Activated CD8-positive, alpha-beta memory T cell treated with anti-CD3 and anti-CD28 coated beads for 24 hours (primary cell): ENCODE measurements around the gene SPHKAP.
"Not testable (repeated sequence)": the region's sequence is repeated elsewhere in the genome, so short reads cannot be mapped to it uniquely, and the experiment has no call there.

Source experiments
- DNase-seq: peaks from one replicate; pipeline ENCODE4 v3.0.0-alpha.2; 2020

SPHKAP gene, protein sequence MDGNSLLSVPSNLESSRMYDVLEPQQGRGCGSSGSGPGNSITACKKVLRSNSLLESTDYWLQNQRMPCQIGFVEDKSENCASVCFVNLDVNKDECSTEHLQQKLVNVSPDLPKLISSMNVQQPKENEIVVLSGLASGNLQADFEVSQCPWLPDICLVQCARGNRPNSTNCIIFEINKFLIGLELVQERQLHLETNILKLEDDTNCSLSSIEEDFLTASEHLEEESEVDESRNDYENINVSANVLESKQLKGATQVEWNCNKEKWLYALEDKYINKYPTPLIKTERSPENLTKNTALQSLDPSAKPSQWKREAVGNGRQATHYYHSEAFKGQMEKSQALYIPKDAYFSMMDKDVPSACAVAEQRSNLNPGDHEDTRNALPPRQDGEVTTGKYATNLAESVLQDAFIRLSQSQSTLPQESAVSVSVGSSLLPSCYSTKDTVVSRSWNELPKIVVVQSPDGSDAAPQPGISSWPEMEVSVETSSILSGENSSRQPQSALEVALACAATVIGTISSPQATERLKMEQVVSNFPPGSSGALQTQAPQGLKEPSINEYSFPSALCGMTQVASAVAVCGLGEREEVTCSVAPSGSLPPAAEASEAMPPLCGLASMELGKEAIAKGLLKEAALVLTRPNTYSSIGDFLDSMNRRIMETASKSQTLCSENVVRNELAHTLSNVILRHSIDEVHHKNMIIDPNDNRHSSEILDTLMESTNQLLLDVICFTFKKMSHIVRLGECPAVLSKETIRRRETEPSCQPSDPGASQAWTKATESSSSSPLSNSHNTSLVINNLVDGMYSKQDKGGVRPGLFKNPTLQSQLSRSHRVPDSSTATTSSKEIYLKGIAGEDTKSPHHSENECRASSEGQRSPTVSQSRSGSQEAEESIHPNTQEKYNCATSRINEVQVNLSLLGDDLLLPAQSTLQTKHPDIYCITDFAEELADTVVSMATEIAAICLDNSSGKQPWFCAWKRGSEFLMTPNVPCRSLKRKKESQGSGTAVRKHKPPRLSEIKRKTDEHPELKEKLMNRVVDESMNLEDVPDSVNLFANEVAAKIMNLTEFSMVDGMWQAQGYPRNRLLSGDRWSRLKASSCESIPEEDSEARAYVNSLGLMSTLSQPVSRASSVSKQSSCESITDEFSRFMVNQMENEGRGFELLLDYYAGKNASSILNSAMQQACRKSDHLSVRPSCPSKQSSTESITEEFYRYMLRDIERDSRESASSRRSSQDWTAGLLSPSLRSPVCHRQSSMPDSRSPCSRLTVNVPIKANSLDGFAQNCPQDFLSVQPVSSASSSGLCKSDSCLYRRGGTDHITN (N-terminal part only)

DNA sequence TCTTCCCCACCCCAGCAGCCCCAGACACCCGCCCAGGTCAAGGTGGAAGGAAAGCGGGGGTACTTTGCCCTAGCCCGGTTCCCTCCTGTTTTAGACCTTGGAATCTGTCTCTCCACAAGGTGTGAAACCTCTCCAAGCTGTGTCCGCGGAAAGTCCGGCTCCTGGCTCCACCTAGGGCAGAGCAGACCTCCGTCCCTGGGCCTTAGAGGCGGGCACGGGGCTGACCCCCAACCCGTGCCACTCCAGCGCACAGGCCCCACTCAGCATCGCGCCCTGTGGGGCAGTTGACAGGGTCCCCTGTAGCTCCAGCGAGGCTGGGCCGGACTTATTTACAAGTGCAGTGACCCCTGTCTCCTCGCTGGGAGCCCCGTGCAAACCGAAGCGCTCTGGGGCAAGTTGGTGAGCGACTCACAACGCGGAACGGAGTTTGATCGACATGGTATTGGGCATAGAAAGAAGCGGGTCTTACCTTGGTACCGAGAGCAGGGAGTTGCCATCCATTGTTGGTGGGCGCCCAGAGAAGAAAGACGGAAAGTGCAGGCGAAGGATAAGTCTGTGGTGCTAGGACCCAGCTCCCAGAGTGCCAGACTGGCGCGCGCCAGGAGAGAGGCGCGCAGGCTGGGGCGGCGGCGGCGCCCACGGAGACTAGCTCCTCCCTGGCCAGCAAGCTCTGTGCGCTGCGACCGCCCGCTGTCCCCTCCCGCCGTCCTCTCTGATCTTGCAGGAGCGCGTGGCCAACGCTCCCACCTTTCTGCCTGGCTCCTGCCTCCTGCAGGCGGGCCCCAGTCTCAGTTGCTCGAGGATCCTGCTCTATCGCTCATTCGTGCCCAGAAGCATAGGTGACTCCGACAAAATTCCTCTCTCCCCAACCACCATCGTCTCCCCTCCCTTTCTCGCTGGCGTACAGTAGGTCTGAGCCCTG is at the start of gene SPHKAP:
Gene SPHKAP (minus strand): TSS at position 590 of the 922 bp plus-strand sequence. CDS start 89 bp downstream, at position 501.
- no peak for DNase-seq

DNA sequence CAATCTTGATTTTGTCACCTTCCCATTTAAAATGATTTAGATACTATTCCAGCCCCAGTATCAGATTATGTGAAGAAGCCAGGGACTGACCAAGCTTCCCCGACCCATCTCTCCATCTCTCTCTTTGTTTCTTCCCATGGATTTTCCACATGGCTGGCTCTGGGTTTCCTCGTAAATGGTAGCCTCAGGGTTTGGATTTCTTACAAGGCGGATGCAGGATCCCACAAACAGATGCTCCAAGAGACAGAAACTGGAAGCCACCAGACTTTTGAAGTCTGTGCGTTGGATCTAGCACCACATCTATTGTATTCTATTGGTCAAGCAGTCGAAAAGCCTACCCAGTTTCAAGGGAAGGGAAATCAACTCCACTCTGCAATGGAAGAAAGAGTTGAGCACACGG is 46.0 kb upstream of the SPHKAP start:
- no peak for DNase-seq

DNA sequence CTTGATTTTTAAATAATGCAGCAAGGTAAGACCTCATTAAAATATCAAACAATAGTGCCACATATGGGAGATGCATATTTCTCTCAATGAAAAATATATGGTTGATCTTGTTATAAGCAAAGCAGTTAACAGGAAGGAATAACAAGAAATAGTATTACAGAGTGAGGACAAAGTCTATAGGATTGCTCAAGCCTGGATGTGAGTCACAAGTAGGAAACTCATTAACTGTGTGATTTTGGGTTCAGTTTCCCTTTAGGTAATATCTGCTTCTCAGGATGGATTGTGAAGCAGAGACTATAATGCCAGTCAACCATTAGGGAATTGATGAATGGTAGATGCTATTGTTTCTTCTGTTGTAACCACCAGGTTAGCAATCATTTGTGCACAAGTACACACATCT is 42.9 kb upstream of the SPHKAP start:
- no peak for DNase-seq

DNA sequence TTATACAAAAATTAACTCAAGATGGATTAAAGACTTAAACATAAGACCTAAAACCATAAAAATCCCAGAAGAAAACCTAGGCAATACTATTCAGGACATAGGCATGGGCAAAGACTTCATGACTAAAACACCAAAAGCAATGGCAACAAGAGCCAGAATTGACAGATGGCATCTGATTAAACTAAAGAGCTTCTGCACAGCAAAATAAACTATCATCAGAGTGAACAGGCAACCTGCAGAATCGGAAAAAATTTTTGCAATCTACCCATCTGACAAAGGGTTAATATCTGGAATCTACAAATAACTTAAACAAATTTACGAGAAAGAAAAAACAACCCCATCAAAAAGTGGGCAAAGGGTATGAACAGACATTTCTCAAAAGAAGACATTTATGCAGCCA is 37.1 kb upstream of the SPHKAP start:
- not testable (repeated sequence) for DNase-seq

DNA sequence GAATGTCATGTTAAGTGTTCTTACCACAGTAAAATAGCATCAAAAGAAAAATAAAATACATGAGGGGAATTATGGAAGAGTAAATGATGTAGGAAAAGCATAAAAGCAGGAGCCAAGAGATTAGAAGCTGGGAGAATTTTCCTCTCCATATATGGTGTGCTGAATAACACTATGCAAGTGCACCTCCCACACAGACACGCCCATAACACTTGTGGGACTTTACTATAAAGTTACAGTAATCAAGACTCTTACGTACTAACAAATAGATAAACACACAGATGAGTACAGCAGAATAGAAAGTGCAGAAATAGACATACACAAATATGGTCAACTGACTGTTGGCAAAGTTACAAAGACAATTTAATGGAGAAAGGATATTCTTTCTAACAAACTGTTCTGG is 16.0 kb upstream of the SPHKAP start:
- DNase-seq, result no peak

DNA sequence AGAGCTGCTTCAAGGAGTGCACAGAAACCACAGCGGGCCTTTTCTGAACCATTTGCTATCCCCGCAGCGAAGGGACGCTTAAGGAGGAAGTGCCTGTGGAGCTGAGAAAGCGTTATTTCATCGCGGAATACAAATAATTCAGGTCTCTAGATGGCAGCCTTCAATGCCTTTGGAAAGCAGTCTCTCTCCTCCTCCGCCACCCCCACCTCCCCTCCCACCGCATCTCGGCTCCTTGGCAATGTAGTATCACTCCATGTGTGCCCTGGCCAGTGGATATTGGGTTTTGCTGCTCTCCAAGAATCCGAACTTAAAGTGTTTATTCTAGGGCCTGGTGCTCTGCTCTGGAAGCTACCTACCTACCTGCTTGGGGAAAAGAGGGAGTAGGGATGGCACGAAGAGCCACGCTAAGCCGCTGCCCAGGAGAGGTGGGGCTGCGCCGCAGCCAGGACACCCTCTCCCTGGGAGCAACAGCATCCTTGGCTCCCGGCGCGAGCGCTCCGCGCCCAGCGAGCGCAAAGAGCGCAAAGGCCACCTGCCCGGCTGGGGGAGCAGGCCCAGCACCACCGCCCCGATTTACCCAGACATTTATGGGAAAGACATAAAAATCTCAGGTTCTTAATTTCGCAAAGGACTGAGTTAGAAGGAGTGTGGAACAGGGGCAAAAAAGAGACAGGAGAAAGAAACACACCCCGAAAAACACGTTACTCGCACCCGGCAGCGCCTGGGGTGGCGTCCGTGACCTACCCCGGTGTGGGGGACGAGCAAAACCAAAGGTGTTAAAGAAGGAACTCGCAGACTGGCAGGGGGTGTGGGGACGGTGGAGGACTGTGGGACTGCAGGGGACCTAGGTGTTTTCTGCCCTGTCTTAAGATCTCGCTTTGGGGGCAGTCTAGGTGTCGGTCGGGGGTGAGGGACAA is 1.0 kb downstream of the SPHKAP start:
- no peak for DNase-seq

DNA sequence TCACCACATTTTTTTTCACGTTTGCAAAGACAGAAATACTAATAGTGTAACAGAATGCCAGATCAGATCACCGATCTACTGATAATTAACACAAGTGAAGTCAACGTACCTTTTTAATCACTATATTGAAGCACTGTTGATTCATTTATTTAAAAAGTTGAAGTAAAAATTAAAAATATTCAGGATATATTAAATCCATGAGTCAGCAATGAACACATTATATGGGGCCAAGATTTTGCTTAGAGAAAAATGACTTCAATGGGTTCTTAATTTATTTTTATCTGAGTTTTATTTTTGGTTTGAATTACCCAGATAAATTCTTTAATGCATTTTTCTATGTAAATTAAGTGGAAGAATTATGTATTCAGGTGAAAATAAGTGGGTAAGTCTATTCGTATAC is 14.2 kb downstream of the SPHKAP start:
- DNase-seq, result no peak

DNA sequence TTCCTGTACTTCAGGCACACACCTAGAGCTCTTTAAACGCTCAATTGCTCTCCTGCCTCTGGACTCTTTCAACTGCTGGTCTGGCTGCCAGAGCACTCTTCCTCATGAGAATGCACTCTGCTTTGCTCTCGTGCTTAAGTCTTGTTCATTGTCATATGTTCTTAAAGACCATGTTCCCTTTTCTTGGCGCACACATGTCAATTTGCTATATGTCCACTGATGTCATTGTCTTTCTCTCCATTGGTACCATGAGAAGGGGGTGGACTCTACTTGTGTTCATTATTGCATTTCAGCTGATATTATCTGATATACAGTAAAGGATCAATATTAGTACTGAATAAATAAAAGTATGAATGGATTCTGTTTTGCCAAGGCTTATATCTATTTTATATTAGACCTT is 16.8 kb downstream of the SPHKAP start:
- no peak for DNase-seq

DNA sequence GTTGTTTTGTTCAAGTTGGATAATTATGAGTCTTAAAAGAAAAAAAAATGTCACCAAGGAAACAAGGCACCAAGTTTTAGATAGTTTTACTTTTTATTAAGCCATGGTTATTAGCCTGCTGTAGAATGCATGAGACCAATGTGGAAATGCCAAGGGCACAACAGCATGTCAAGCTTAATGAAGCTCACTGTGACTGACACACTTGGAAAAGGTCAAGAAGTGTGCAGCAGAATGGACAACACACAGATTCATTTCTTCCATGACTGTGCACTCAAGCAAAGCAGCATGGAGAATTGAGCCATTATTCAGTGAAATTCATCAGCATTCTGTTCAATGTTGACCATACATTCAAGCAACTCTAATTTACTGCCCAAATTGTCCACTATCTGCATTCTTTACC is 23.6 kb downstream of the SPHKAP start:
- DNase-seq, result no peak

DNA sequence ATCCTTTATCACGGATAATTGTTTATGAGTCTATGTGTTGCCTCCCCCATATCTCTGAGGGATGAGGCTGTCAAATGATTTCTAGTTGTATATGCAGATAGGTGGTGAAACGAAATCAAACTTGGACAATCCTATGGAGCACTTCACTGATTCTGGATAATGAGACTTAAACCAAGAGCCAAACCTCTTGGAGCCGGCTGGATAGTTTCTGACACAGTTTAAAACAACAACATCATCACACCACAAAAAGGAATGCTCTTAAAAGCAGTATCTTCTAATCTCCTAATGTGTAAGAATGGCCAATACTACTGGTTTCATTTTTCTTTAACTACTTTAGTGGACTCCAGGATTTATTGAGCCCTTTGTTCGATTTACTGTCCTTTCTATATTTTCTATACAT is 36.5 kb downstream of the SPHKAP start:
- DNase-seq, result no peak

DNA sequence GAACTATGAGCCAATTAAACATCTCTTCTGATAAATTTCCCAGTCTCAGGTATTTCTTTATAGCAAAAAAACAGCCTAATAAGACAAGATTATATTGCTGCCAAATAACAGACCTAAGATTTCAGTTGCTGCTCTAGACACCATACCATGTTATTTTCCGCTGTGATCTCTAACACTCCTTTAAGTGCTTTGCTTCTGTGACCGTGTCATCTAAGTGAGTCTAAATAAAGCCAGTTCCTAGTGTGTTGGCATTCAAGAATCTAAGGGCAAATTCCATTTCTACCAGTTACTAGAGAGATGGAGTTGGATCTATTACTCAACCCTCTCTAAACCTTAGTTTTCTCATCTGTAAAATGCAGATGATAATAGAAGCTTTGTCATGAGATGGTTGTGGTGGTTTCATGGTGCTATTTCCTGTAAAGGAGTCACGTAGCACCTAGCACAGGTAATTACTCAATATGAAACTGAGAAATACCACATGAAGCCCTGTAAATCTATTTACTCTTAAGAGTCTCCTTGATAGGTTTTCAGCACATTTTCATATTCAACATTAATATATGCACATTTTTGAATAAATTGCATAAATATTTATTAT is 40.5 kb downstream of the SPHKAP start:
- no peak for DNase-seq

DNA sequence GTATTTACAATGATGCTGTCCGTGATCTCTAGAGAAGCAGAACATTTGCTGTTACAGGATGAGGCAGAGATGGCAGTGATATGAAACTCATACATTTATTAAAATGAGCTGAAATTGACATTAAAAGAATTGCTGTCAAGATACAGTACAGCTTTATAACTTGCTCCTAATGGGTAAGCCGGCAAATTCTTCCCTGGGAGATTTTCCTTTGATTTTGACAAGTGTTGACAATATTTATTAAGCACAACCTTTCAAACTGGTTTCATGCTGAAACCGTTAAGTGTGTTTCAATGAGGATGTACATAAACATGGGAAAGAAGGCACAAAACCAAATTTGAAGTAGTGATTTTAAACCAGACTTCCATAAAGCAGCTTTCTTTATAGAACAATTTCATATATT is 45.5 kb downstream of the SPHKAP start:
- no peak for DNase-seq

DNA sequence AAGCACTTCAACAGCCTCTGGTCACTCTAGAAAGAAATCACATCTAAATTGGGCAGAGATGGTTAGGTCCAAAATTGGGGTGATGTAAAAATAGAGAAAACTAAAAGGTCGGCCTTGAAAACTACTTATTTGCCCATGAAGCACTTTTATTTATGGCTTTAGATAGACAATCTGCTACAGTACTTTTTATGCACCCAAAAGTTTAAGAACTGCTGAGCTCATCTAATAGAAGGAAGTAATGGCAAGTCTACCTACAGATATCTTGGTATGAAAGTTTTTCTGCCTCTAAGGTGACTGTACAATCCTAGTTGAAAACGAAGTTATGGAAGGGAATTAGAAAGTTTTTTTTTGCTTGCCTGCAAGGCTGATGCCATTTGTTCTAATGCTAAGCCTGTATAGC is 46.2 kb downstream of the SPHKAP start:
- no peak for DNase-seq

DNA sequence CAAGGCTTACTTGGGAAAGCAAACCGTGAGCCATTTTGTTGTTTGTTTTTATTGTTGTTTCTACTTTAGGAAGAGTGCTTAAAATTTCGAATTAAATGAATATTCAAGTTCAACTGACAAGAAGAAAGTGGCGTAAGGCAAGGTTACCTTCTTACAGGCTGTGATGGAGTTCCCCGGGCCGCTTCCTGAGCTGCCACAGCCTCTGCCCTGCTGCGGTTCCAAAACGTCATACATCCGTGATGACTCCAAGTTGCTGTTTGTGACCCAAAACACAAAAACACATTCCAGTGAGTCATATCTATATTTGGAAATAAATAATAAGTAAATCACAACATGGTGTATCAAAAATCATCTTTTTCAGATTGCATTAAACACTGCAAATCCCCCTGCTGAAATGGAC is 49.7 kb downstream of the SPHKAP start:
- DNase-seq, result no peak

DNA sequence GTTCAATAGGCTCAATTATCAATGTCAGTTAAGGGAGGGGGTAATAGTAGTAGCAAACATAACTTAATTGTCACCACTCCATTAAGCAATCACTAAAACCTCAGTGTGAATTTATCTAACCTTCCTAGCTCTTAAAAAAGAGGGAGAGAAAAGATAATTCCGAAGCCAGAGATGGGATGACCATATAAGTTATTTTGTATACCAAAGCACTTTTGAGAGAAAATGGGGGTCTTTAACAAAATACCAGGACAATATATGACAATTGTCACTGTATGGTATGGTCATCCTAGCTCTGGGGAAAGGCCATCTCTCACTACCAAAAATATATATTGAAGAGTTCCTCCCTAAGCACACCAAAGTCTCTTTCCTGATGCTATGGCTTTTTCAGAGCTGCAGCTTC is 55.1 kb downstream of the SPHKAP start:
- DNase-seq, result no peak

DNA sequence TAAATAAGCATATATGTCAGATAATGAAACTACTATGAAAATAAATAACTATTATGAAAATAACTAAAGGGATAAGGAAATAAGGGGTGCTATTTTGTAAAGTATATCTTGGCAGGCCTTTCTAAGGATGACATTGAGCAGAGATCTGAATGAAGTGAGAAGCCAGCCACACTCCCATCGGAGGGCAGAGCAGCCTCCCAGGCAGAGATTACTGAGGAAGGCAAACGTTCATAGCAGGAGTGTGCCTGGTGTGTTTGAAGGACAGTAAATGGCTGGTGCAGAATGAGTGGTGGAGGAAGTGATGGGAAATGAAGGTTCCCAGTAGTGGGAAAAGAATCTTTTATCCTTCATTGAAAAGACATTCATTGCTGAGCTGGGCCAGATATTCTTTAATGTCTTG is 62.5 kb downstream of the SPHKAP start:
- no peak for DNase-seq

DNA sequence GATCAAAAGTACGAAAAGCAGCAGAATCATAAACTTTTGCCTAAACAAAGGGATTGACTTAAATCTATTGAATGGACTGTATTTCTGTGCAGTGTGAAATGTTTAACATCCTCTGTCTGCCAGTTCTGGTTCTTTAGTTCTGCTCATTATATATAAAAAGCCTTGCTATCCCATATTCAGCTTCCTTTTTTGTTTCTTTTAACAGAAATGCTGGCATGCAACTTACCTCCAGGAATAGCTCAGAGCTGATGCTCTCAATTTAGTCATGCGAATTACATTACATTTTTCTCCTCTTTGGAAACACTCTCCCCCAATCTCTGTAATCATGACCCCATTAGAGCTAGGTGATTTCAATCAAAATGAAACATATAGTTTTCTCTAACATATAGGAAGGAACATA is 73.6 kb downstream of the SPHKAP start:
- DNase-seq, result no peak

DNA sequence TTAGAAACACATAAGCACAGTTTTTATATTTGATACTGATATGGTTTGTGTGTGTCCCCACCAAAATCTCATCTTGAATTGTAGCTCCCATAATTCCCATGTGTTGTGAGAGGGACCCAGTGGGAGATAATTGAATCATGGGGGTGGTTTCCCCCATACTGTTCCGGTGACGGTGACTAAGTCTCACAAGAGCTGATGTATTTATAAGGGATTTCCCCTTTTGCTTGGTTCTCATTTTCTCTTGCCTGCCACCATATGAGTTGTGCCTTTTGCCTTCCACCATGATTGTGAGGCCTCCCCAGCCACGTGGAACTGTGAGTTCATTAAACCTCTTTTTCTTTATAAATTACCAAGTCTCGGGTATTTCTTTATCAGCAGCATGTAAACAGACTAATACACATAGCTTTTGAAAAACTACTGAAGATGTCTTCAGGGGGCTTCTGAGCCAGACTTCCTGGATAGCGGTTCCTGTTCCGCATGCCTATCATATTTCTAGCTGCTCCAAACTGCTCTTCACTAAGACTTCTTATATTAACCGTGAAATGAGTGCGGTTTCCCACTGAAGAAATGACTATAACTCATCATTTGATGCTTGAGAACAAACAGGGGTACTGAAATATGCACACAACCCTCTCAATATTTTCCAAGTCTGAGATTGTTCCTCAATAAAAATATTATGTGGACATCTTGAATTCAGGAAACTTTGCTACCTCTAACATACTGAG is 75.8 kb downstream of the SPHKAP start:
- DNase-seq, result no peak

DNA sequence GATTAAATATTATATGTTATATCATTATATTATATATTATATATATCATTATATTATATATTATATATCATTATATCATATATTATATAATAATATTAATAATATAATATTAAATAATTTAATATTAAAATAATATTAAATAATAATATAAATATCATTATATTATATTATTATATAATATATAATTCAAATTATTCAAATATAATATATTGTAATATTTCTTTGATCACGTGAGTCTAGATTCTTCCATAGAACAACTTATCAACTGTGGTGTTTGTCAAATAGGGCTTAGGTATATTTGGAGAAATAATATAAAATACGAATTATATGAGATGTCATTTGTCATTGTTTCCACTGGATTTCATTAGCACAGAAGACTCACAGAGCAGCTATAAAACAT is 77.3 kb downstream of the SPHKAP start:
- DNase-seq, result no peak

DNA sequence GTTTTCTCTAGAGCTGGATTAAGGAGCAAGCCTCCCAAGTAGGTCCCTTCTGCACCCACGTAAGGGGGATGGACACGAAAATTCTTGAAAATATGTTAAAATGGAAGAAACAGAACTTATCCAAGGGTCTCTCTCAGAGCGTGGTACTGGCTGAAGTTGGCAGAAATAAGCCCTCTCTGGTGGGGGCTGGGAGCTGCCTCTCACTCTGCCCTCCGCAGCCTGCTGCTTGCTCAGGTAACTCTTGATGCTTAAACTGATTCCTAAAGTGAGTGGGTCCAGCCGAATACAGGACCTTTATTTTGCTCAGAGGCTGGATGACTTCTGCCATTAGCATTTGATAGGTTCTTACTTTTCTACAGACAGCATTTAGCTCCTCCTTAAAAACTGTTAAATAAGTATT is 78.1 kb downstream of the SPHKAP start:
- no peak for DNase-seq
